ENCODE results near the gene THBS4.
"Not testable (repeated sequence)": the region's sequence is repeated elsewhere in the genome, so short reads cannot be mapped to it uniquely, and the experiment has no call there.

Gene THBS4

DNA sequence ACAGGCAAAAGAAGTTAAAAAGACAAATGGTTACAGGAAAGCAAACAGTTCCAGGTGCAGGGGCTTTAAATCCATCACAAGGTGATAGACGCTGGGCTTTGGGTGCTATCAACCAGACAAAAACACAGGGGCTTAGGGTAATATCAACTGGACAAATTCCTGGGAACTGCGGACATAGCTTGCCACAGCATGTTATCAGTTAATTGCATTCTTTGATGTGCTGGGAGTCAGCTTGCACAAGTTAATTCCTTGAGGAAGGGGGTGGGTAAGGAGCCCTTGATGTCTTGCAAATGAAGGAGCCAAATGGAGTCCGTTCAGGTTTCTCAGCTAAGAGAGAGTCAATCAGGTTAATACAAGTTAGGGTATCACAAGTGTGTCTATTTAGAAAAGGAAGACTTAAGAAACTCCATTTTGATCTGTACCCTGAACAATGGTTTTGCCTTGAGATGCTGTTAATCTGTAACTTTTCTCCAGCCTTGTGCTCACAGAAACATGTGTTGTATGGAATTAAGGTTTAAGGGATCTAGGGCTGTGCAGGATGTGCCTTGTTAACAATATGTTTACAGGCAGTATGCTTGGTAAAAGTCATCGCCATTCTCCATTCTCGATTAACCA lies 76.3 kb downstream of the THBS4 start:
- H3K4me3 ChIP-seq (ENCODE audit: low read depth, low read length): not testable (repeated sequence)

DNA sequence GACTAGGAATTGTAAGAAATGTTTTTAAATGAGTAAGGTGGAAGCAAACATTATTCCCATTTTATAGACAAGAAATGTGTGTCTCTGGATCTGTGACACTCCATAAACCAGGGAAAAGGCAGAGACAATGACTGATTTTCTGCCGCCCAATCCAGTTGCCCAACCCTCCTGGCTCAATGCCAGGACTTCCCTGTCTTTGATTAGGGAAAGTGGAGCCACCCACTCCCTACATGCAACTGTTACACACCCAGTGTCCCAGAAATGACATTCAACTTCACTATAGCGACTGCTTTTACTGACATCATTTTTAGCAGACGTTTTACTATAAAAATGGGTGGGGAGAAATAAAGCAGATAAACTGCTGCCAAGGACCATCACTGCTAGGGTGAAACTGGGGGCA lies 79.7 kb downstream of the THBS4 start:
- H3K4me3 ChIP-seq (ENCODE audit: low read depth, low read length): no peak overlapping the region

DNA sequence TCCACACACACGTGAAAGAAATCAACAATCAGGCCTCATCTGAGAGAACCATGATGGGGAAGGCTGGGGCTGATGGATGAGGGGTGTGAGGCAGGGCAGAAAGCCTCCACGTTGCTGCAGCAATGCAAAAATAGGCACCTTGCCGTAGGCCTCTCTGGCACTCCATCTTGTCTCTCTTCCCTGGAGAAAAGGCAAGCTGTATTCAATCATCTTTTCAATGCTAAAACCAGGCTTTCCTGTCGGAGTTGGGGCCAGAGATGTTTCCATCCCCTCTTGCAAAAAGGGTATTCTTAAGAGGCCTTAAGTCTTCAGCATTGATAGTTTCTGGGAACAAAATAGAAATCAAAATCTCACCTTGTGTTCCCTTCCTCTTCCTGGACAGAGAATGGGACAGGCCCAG lies 80.9 kb downstream of the THBS4 start:
- no peak overlapping the region for H3K4me3 ChIP-seq (ENCODE audit: low read depth, low read length)

DNA sequence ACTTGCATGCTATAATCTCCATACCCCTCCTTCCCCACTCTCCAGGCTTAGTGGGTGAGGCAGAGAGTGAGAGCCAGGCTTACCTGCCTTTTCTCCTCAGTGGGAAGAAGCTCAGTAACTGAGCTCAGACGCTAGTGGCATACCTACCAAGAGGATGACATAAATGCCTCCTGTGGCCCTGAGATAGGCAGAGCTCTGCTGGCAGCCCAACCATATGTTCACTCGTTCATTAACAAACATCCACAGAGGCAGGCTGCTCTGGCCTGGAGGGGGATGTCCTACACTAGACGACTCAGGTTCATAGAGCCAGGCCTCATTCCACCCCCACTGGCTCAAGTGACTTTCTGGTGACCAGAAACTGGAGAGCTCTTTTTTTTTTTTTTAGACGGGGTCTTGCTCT lies 81.3 kb downstream of the THBS4 start:
- H3K4me3 ChIP-seq (ENCODE audit: low read depth, low read length): no peak overlapping the region

DNA sequence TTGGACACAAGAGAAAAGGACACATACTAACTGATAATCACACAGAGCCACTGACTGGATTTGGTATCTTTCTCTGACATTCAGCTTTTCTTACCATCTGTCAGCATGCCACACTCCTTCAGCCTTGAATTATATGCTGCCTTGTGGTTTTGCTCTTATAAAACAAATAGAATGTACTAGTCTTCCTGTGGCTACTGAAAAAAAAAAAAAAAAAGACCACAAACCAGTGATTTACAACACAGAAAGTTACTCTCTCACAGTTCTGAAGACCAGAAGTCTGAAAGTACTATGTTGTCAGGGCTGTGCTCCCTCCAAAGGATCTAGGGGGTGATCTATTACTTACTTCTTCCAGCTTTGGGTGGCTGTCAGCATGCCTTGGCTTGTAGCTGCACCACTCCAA lies 82.3 kb downstream of the THBS4 start:
- no peak overlapping the region for H3K4me3 ChIP-seq (ENCODE audit: low read depth, low read length)

DNA sequence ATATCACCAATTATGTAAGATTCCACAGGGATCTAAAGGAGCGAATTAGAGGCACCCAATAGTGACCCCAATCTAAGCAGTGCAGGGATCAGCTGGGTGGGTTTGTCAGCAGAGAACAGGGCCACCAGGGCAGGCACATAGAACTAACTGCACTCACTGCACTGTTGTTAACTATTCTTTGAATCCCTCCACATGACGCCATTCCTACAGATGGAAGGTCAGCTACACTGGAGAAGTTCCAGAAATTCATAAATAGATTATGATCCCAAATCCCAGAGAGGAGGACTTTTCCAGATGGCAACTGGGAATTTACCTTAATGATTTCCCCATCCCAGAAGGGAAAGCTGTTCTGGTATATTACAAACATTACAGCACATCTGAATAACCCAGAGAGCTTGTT lies 84.2 kb downstream of the THBS4 start:
- H3K4me3 ChIP-seq (ENCODE audit: low read depth, low read length): no peak overlapping the region

DNA sequence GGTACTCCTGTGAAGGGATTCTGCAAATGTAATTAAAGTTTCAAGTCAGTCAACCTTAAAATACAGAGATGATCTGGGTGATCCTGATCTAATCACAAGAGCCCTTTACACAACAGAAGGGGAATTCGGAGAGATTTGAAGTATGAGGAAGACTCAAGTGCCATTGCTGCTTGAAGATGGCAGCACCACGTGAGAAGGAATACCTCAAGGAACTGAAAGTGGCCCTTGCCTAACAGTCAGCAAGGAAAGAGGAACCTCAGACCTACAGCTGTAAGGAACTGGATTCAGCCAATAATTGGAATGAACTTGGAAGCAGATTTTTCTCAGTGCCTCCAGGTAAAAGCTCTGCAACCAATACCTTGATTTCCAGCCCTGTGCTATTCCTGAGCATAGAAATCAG lies 87.4 kb downstream of the THBS4 start:
- H3K4me3 ChIP-seq (ENCODE audit: low read depth, low read length): no peak overlapping the region

DNA sequence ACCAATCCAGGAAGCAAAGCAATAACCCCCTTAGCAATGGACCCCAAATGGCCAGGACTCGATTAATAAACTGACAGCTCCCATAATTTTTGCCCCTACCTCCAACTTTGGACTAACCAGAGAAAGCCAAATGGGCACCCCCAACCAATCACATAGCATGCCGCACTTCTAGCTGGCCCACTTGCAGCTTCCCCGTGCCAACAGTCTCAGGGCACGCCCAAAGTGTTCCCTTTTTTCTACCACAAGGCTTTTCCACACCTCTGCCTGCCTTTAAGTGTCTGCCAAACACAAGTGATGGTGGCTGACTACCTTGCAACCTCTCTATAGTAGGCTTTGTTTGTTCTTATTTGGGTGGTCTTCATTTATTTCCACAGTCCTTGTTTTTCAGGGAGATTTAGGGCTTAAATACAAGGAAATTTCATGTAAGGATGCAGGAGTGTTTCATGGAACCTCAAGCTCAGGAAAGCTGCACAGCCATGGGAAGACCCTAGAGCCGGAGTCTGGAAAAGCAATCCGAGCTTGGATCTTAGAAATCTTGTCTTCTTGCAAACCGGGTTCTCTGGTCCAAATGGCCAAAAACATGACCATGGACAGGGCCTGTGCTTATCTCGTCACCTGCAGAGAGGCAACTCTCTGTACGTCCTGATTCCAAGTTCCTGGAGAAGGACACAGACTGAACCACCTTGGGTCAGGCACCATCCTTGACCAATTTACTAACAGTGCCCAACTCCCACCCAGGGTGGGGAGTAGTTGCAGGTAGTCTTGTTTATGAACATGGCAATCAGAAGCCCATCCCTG lies 89.2 kb downstream of the THBS4 start:
- no peak overlapping the region for H3K4me3 ChIP-seq (ENCODE audit: low read depth, low read length)

DNA sequence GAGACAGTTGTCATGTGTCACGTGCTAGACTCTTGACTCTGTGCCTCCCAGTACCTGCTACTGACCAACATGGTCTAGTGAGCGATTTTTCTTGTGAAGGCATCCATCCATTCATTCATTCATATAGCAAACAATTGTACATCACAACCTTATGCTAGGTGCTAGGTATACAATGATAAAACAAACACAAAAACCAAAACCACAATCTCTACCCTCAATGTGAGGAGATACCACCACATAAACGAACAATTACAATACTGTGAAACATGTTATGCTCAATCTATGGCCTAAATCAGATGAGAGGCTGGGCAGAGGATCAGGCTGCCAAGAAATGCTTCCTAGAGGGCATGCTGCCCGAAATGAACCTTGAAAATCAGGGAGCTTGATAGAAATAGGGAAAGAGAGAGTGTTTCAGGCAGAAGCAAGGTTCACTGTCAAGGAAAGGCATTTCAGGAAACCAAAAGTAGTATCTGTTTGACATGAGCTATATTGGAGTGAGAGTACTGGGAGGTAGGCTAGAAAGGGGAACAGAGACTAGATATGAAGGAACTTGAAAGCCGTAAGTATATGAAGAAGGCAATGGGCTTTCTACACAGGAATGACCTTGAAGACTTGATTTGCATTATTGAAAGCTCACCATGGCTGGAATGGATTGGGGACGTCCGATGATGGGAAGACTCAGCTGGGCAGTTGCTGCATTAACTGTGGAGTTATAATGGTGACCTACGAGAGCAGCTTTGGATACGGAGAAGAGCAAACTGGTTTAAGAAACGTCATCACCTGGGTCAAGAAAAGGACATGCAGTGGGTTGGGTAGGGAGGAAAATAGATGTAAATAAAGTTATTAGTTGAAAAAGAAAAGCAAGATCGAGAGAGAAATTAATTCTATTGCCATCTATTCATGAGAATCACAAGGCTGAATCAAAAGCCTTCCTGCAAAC lies 90.1 kb downstream of the THBS4 start:
- H3K4me3 ChIP-seq (ENCODE audit: low read depth, low read length): no peak overlapping the region

DNA sequence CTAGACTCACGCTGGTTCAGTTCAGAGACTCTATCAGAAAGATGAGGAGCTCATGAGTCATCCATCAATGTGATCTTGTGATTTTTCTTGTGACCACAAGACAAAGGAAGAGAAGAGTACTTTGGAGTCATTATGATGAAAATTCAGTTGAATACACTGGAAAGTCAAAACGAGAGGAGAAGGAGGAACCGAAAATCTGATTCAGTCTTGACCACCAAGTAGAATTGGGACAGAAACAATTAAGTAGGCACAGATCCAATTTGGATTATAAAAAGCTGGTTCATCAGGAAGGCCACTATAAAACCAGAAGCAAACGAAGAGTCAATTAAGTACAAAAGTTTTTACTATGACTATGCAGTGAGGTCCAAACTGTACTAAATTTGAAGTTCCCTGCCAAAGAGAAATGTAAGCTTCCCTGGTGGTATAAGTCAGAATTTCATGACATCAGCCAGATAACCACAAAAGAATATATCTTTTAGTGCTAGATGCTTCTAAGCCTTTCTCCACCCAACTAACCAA lies 90.9 kb downstream of the THBS4 start:
- H3K4me3 ChIP-seq (ENCODE audit: low read depth, low read length): no peak overlapping the region

DNA sequence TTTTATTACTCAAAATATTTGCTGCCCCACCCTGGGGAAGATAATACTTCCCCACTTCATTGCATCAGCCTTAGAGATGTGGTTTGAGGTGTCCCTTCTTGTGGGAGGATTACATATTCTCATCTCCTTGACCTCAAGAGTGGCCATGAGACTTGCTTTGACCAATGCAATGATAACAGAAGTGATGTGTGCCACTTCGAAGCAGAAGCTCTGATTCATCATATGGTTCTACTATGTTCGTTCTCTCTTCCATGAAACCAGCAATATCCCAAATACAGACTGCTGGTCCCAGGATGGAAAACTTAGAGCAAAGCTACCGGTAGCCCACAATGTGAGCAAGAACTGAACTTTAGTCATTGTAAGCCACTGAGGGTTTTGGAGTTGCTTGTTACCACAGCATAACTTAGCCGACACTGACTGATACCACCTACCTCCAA lies 92.0 kb downstream of the THBS4 start:
- H3K4me3 ChIP-seq (ENCODE audit: low read depth, low read length): no peak overlapping the region

DNA sequence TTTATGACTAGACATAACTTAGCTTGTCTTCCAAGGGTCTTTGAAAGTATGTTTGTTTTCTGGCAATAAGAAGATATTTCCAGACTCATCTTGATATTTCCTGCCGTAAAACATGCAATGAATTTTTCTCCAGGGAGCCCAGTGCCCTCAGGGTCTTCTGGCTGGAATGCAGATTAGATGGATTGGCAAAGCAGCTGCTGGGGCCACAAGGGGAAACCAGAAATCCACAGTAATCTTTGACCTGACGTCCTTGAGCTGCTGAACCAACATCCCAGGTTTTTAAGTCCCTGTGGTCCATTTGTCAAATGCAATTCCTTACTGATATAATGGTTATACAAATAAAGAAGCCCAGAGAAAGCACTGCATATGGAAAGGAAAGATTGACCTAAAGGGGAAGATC lies 93.0 kb downstream of the THBS4 start:
- H3K4me3 ChIP-seq (ENCODE audit: low read depth, low read length): no peak overlapping the region

DNA sequence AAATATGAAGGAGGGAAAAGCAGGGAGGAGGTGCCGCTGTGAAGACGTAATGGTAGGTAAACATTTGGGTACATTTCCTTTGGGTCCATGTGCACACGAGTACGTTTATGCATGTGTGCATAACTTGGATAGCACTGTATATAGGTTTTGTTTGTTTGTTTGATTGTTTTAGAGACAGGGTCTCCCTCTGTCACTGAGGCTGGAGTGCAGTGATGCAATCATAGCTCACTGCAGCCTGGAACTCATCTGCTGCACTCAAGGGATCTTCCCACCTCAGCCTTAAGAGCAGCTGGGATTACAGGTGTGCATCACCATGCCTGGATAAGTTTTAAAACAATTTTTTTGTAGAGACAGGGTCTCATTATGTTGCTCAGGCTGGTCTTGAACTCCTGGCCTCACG lies 94.0 kb downstream of the THBS4 start:
- no peak overlapping the region for H3K4me3 ChIP-seq (ENCODE audit: low read depth, low read length)

Data from iPS-11a (cell line).